B cell (primary cell): Measurements from ENCODE around the gene CAMSAP2. TPM values are rescaled to one million over a fixed set of nuclear protein-coding genes. Genes with fewer than 3 reads are reported as not detected.

Source experiments
- ATAC-seq: fragments of 200-7000 bp; cut with Tn5 transposase; one replicate; pipeline ENCODE4 v1.10.0; 2021; ENCODE audit warnings: low read depth, mild to moderate bottlenecking, moderate number of reproducible peaks, moderate library complexity
- CTCF ChIA-PET: fragments of 350-600 bp; sonication (Branson Sonifier 250); formaldehyde crosslinking; loops from one replicate; lab custom pipeline; 2021; ENCODE audit warnings: antibody characterized with exemption, inconsistent platforms; lab: Charles Lee
- POLR2A ChIA-PET: fragments of 350-600 bp; sonication (Branson Sonifier 250); formaldehyde crosslinking; loops from one replicate; lab custom pipeline; 2021; ENCODE audit warnings: antibody characterized with exemption; lab: Charles Lee
- DNase-seq: peaks from one replicate; pipeline ENCODE4 v3.0.0; 2013
- H2AFZ ChIP-seq: 2 replicates; pipeline ENCODE4 v1.6.1; 2012; ENCODE audit warnings: mild to moderate bottlenecking, low read depth, low read length; ENCODE audit not compliant: insufficient read depth, poor library complexity, severe bottlenecking
- H3K27ac ChIP-seq, 2 donors: 1 replicate in 1 of 2; 2 replicates in 1 of 2; pipeline ENCODE4 v1.5.1; 2012 to 2013; ENCODE audit warnings: low read length in 2 of 2, mild to moderate bottlenecking in 2 of 2, moderate library complexity in 1 of 2
- H3K27me3 ChIP-seq, 4 experiments: fragments of 200-600 bp in 1 of 4; sonication (generic) in 1 of 4; replicated peaks in 1 of 4; 1 replicate in 2 of 4; 2 replicates in 2 of 4; pipeline versions ENCODE4 v1.6.1 to v1.7.0; 2013 to 2016; ENCODE audit warnings: low read length in 3 of 4, mild to moderate bottlenecking in 2 of 4, mixed read lengths in 1 of 4, moderate library complexity in 1 of 4; ENCODE audit not compliant: insufficient read depth in 4 of 4, control insufficient read depth in 3 of 4; ENCODE audit errors: control extremely low read depth in 1 of 4
- H3K36me3 ChIP-seq, 2 experiments: replicated peaks in 1 of 2; 1 replicate in 1 of 2; 2 replicates in 1 of 2; pipeline versions ENCODE4 v1.6.1 to v1.7.1; 2013; ENCODE audit warnings: low read length in 1 of 2; ENCODE audit not compliant: insufficient read depth in 2 of 2, control insufficient read depth in 1 of 2; ENCODE audit errors: control extremely low read depth in 1 of 2, extremely low read depth in 1 of 2
- H3K4me1 ChIP-seq, 2 donors: fragments of 200-600 bp in 1 of 2; sonication (generic) in 1 of 2; 1 replicate in 1 of 2; 2 replicates in 1 of 2; pipeline versions ENCODE4 v1.5.1 to v1.6.1; 2013 to 2017; ENCODE audit warnings: low read length in 2 of 2; ENCODE audit not compliant: control insufficient read depth in 2 of 2, insufficient read depth in 2 of 2
- H3K4me2 ChIP-seq: replicated peaks from 2 replicates; pipeline ENCODE3; 2012; ENCODE audit warnings: mild to moderate bottlenecking, low read depth, low read length; ENCODE audit not compliant: poor library complexity, severe bottlenecking
- H3K4me3 ChIP-seq, 5 experiments: fragments of 200-600 bp in 1 of 5; sonication (generic) in 1 of 5; 1 replicate in 3 of 5; 2 replicates in 2 of 5; pipeline versions ENCODE4 v1.5.1 to v1.7.0; 2011 to 2016; ENCODE audit warnings: low read length in 4 of 5, mild to moderate bottlenecking in 4 of 5, low read depth in 2 of 5, control low read depth in 1 of 5, moderate library complexity in 1 of 5; ENCODE audit not compliant: insufficient read depth in 1 of 5; ENCODE audit errors: control extremely low read depth in 1 of 5, extremely low read depth in 1 of 5
- H3K79me2 ChIP-seq: fragments of 200-600 bp; sonication (generic); one replicate; pipeline ENCODE4 v1.6.0; 2016; ENCODE audit warnings: low read length; ENCODE audit not compliant: control insufficient read depth, insufficient read depth
- H3K9ac ChIP-seq: fragments of 200-600 bp; sonication (generic); 2 replicates; pipeline ENCODE4 v1.6.1; 2017; ENCODE audit warnings: mild to moderate bottlenecking, low read length, moderate library complexity
- H3K9me3 ChIP-seq, 3 donors: one replicate each; pipeline versions ENCODE4 v1.6.1 to v1.7.1; 2013; ENCODE audit warnings: low read length in 2 of 3; ENCODE audit not compliant: control insufficient read depth in 2 of 3, insufficient read depth in 1 of 3; ENCODE audit errors: control extremely low read depth in 1 of 3
- H4K20me1 ChIP-seq: 2 replicates; pipeline ENCODE4 v1.6.0; 2012; ENCODE audit warnings: mild to moderate bottlenecking, low read length; ENCODE audit not compliant: insufficient read depth, control insufficient read depth, poor library complexity, severe bottlenecking
- H3K27ac Mint-ChIP-seq: one replicate; pipeline ENCODE4 v1.8.0; 2021; ENCODE audit warnings: mixed read lengths
- H3K27me3 Mint-ChIP-seq: one replicate; pipeline ENCODE4 v1.8.0; 2021; ENCODE audit warnings: mixed read lengths
- H3K4me1 Mint-ChIP-seq: one replicate; pipeline ENCODE4 v1.8.0; 2021; ENCODE audit warnings: mixed read lengths
- H3K4me3 Mint-ChIP-seq: one replicate; pipeline ENCODE4 v1.8.0; 2021; ENCODE audit warnings: mixed read lengths
- H3K9me3 Mint-ChIP-seq: one replicate; pipeline ENCODE4 v1.8.0; 2022; ENCODE audit warnings: mixed read lengths; ENCODE audit not compliant: insufficient read depth
- EZH2 ChIP-seq: IDR thresholded peaks from 2 replicates; pipeline ENCODE4 v1.6.1; 2012; ENCODE audit warnings: borderline replicate concordance, low read depth, mild to moderate bottlenecking, moderate library complexity, low read length; ENCODE audit not compliant: insufficient read depth, poor library complexity, severe bottlenecking
- WGBS: methylation state at CpG from one replicate; pipeline ENCODE4 v1.1.5; 2013; ENCODE audit warnings: missing lambda C conversion rate; ENCODE audit not compliant: insufficient coverage; 5-methylcytosine and 5-hydroxymethylcytosine counted together
- intact Hi-C: fragments of 100-400 bp; cut with micrococcal nuclease; formaldehyde crosslinking; loops from one replicate; pipeline ENCODE4 v1.10.0; 2022
- polyA plus RNA-seq: library from polyadenylated mRNA; depleted of rRNA; stranded (reverse); fragments of >200 nt; gene quantifications from 2 replicates; pipeline ENCODE4 v1.2.3, GENCODE V29; 2012
- total RNA-seq, 2 donors: library from RNA; stranded (reverse); fragments of 120-200 nt in 1 of 2; gene quantifications; 1 replicate in 1 of 2; 2 replicates in 1 of 2; pipeline versions ENCODE4 v1.2.3 to v1.2.4, GENCODE V29; 2013 to 2022
- TF ChIP-seq, protein P1 (sequence below): fragments of 200-600 bp; IDR thresholded peaks from one replicate; pipeline ENCODE4 v1.8.0; 2022; ENCODE audit warnings: antibody characterized with exemption, mild to moderate bottlenecking

Gene CAMSAP2
- total and polyA plus RNA-seq, 2 donors (not counting 1 experiment from before 2014, with no cell fraction given) = 0.10 to 2.1 TPM

DNA sequence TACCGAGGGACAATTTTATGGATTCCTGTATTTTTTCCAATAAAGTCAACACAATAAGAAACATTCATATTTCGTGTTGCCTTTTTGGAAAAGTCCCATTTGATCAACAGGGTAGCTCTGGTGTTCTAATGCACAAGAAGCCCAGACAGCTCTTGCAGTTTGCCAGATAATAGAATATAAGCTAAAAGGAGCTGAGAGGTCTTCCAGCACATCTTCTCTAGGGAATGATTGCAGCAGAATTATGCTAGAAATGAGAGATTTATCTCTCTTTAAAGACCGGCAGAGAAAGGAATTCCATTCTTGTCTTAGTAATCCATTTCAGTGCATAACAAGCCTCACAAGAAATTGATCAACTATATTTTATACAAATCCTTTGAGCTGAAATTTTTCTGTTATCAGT, 44.0 kb upstream of the CAMSAP2 start:
- DNase-seq = no peak
- Histone ChIP-seq H3K36me3 (no peaks in the 10 kb centered on the region), H3K4me2 (no peak overlapping the region), H2AFZ (no peak overlapping the region), H3K27me3 (no peaks in the 10 kb centered on the region), H3K27ac (no peak overlapping the region), H3K79me2 (no peaks in the 10 kb centered on the region), H4K20me1 (no peaks in the 10 kb centered on the region), H3K4me1 (no peaks in the 10 kb centered on the region), H3K9me3 (no peaks in the 10 kb centered on the region), H3K4me3 (no peak overlapping the region), H3K9ac (no peak overlapping the region)
- no peak for ATAC-seq
- TF ChIP-seq EZH2 = no peak
- TF ChIP-seq, protein P1, sequence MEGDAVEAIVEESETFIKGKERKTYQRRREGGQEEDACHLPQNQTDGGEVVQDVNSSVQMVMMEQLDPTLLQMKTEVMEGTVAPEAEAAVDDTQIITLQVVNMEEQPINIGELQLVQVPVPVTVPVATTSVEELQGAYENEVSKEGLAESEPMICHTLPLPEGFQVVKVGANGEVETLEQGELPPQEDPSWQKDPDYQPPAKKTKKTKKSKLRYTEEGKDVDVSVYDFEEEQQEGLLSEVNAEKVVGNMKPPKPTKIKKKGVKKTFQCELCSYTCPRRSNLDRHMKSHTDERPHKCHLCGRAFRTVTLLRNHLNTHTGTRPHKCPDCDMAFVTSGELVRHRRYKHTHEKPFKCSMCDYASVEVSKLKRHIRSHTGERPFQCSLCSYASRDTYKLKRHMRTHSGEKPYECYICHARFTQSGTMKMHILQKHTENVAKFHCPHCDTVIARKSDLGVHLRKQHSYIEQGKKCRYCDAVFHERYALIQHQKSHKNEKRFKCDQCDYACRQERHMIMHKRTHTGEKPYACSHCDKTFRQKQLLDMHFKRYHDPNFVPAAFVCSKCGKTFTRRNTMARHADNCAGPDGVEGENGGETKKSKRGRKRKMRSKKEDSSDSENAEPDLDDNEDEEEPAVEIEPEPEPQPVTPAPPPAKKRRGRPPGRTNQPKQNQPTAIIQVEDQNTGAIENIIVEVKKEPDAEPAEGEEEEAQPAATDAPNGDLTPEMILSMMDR = no peak
- Mint-ChIP-seq H3K27me3 (peaks cover 7% of the 10 kb centered on the region), H3K4me3 (no peak overlapping the region), H3K9me3 (no peaks in the 10 kb centered on the region), H3K4me1 (no peaks in the 10 kb centered on the region), H3K27ac (no peak overlapping the region)
- ChIA-PET CTCF (no interaction called here), POLR2A (no interaction called here)
- intact Hi-C loops = no loop called here
- WGBS = no CpG with 5 or more reads among the region's 3 CpGs

DNA sequence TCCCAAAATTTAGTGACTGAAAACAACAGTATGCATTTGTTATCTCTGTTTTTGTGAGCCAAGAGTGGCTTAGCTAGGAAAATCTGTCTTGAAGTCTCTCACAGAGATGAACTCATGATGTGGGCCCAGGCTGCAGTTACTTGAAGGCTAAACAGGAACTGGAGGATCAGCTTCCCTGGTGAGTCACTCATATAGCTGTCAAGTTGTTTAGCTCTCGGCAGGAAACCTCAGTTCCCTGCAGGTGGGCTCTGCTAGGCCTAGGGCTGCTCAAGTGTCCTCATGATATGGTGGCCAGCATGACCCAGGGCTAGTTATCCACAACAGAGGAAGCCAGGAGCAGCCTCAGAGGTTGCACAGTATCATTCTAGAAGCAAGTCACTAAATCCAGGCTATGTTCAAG, 38.8 kb upstream of the CAMSAP2 start:
- Mint-ChIP-seq H3K27ac (no peak overlapping the region), H3K27me3 (peaks cover 7% of the 10 kb centered on the region), H3K9me3 (no peaks in the 10 kb centered on the region), H3K4me3 (no peak overlapping the region), H3K4me1 (no peaks in the 10 kb centered on the region)
- no peak for DNase-seq
- intact Hi-C loops = no loop called here
- Histone ChIP-seq H3K4me2 (no peak overlapping the region), H3K79me2 (no peaks in the 10 kb centered on the region), H3K27ac (no peak overlapping the region), H3K9me3 (no peaks in the 10 kb centered on the region), H3K36me3 (no peaks in the 10 kb centered on the region), H3K4me3 (no peak overlapping the region), H4K20me1 (no peaks in the 10 kb centered on the region), H2AFZ (no peak overlapping the region), H3K27me3 (no peaks in the 10 kb centered on the region), H3K4me1 (no peaks in the 10 kb centered on the region), H3K9ac (no peak overlapping the region)
- ChIA-PET POLR2A (no interaction called here), CTCF (no interaction called here)
- 10% methylated on average over 1 of the region's 1 CpG for WGBS
- no peak for TF ChIP-seq EZH2
- TF ChIP-seq, protein P1 = no peak
- no peak for ATAC-seq
